Caco-2 (cell line): ENCODE results near the gene CLHC1. TPM values are rescaled to one million over a fixed set of nuclear protein-coding genes. Genes with fewer than 3 reads are reported as not detected.

Experiments used
- BruUV-seq: library from RNA; stranded (reverse); fragments of 400-500 nt; replicated peaks from 2 replicates; lab custom pipeline; 2021; lab: Mats Ljungman, UMichigan
- CTCF ChIA-PET: fragments of 300-600 bp; sonication (Branson Sonifier 250); formaldehyde crosslinking; loops from one replicate; lab custom pipeline; 2022; ENCODE audit warnings: antibody characterized with exemption; lab: Charles Lee
- POLR2A ChIA-PET: fragments of 300-600 bp; sonication (Branson Sonifier 250); formaldehyde crosslinking; loops from one replicate; lab custom pipeline; 2022; ENCODE audit warnings: antibody characterized with exemption; lab: Charles Lee
- DNase-seq, 2 experiments: peaks; one replicate each; pipeline versions ENCODE4 v3.0.0 to v3.0.0-alpha.2; 2020 to 2022
- H3K27me3 ChIP-seq: replicated peaks from 2 replicates; pipeline ENCODE4 v1.6.0; 2011; ENCODE audit warnings: low read length; ENCODE audit not compliant: control insufficient read depth, insufficient read depth
- H3K36me3 ChIP-seq: 2 replicates; pipeline ENCODE4 v1.5.1; 2011; ENCODE audit warnings: low read length; ENCODE audit not compliant: control insufficient read depth, insufficient read depth
- H3K4me1 ChIP-seq: fragments of 250-450 bp; sonication (Bioruptor Pico); 2 replicates; pipeline ENCODE4 v1.5.1; 2020; ENCODE audit warnings: mild to moderate bottlenecking
- H3K4me3 ChIP-seq: 2 replicates; pipeline ENCODE4 v1.5.1; 2011; ENCODE audit warnings: low read depth, mild to moderate bottlenecking, control low read depth, low read length
- H3K9me3 ChIP-seq: fragments of 250-450 bp; sonication (Bioruptor Pico); 2 replicates; pipeline ENCODE4 v1.5.1; 2020; ENCODE audit warnings: mild to moderate bottlenecking, moderate library complexity
- H3K27ac Mint-ChIP-seq: one replicate; pipeline ENCODE4 v1.8.0; 2022; ENCODE audit warnings: mixed read lengths; ENCODE audit not compliant: unreplicated experiment
- H3K27me3 Mint-ChIP-seq: one replicate; pipeline ENCODE4 v1.8.0; 2022; ENCODE audit warnings: mixed read lengths; ENCODE audit not compliant: insufficient read depth, unreplicated experiment
- H3K36me3 Mint-ChIP-seq: one replicate; pipeline ENCODE4 v1.8.0; 2022; ENCODE audit warnings: mild to moderate bottlenecking, mixed read lengths; ENCODE audit not compliant: insufficient read depth, unreplicated experiment
- H3K4me1 Mint-ChIP-seq: one replicate; pipeline ENCODE4 v1.8.0; 2022; ENCODE audit warnings: low read depth, mixed read lengths; ENCODE audit not compliant: unreplicated experiment
- H3K4me3 Mint-ChIP-seq: one replicate; pipeline ENCODE4 v1.8.0; 2022; ENCODE audit warnings: mild to moderate bottlenecking, moderate library complexity, mixed read lengths; ENCODE audit not compliant: unreplicated experiment
- H3K9me3 Mint-ChIP-seq: one replicate; pipeline ENCODE4 v1.8.0; 2022; ENCODE audit warnings: mixed read lengths; ENCODE audit not compliant: unreplicated experiment
- CTCF ChIP-seq, 2 experiments: fragments of 200-600 bp in 1 of 2; IDR thresholded peaks; 1 replicate in 1 of 2; 2 replicates in 1 of 2; pipeline versions ENCODE4 v1.5.1 to v1.8.0; 2011 to 2022; ENCODE audit warnings: antibody characterized with exemption in 1 of 2, control low read depth in 1 of 2, inconsistent platforms in 1 of 2, low read depth in 1 of 2, low read length in 1 of 2, mild to moderate bottlenecking in 1 of 2, moderate library complexity in 1 of 2; ENCODE audit not compliant: insufficient read depth in 1 of 2, severe bottlenecking in 1 of 2, unreplicated experiment in 1 of 2
- intact Hi-C: fragments of 100-400 bp; cut with micrococcal nuclease; formaldehyde crosslinking; loops from one replicate; pipeline ENCODE4 v1.10.0; 2022; ENCODE audit not compliant: unreplicated experiment
- total RNA-seq: library from RNA; stranded (reverse); gene quantifications from 2 replicates; pipeline ENCODE4 v1.2.3, GENCODE V29; 2022

The CLHC1 gene
- total RNA-seq, 1 experiment from 2014 or later: 13.4 TPM

- H3K9me3 ChIP-seq: no peaks in the 10 kb centered on the region
- no peak for DNase-seq
- H3K4me3 ChIP-seq: no peak overlapping the region
- no peak for TF ChIP-seq CTCF (IDR thresholded peaks at IDR 0.05; ENCODE audit: insufficient read depth in 1 of 2, low read depth in 1 of 2, low read length in 1 of 2, severe bottlenecking in 1 of 2, unreplicated experiment in 1 of 2)
- POLR2A ChIA-PET: no interaction called here
- no peaks in the 10 kb centered on the region for H3K27me3 ChIP-seq
- H3K9me3 Mint-ChIP-seq: no peaks in the 10 kb centered on the region
- no TSS peak for BruUV-seq
- intact Hi-C loops: no loop called here
- H3K27ac Mint-ChIP-seq: no peak overlapping the region
- CTCF ChIA-PET: no interaction called here
- H3K36me3 ChIP-seq: no peaks in the 10 kb centered on the region
- no peaks in the 10 kb centered on the region for H3K27me3 Mint-ChIP-seq
- no peak overlapping the region for H3K4me3 Mint-ChIP-seq
- peaks cover 38% of the 10 kb centered on the region for H3K4me1 ChIP-seq
- H3K36me3 Mint-ChIP-seq: no peaks in the 10 kb centered on the region
- H3K4me1 Mint-ChIP-seq: peaks cover 47% of the 10 kb centered on the region
Observed at GRCh38 chr2:55138882-55139229, 93.2 kb downstream of the CLHC1 start.

GRCh38 chr2:55138014-55138881 lies 93.8 kb downstream of the CLHC1 start:
- intact Hi-C loops: no loop called here
- no peak for TF ChIP-seq CTCF (IDR thresholded peaks at IDR 0.05; ENCODE audit: insufficient read depth in 1 of 2, low read depth in 1 of 2, low read length in 1 of 2, severe bottlenecking in 1 of 2, unreplicated experiment in 1 of 2)
- Mint-ChIP-seq H3K4me1 (peaks cover 53% of the 10 kb centered on the region), H3K27me3 (no peaks in the 10 kb centered on the region), H3K36me3 (no peaks in the 10 kb centered on the region), H3K4me3 (no peak overlapping the region), H3K27ac (peak overlapping the region; percentile 60), H3K9me3 (no peaks in the 10 kb centered on the region)
- Histone ChIP-seq H3K9me3 (no peaks in the 10 kb centered on the region), H3K4me1 (peaks cover 44% of the 10 kb centered on the region), H3K4me3 (no peak overlapping the region), H3K36me3 (no peaks in the 10 kb centered on the region), H3K27me3 (no peaks in the 10 kb centered on the region)
- BruUV-seq: no TSS peak
- CTCF ChIA-PET: interaction anchor here (0.9 kb wide), 1 partner anchor 239 kb away, joined by 3 read pairs; no protein-coding TSS in a partner anchor
- no peak for DNase-seq
- POLR2A ChIA-PET: no interaction called here

GRCh38 chr2:55137024-55137958 lies 94.8 kb downstream of the CLHC1 start:
- ChIA-PET CTCF (interaction anchor here (0.9 kb wide), 1 partner anchor 238 kb away, joined by 3 read pairs; no protein-coding TSS in a partner anchor), POLR2A (no interaction called here)
- Histone ChIP-seq H3K36me3 (no peaks in the 10 kb centered on the region), H3K4me1 (peaks cover 45% of the 10 kb centered on the region), H3K27me3 (no peaks in the 10 kb centered on the region), H3K9me3 (no peaks in the 10 kb centered on the region), H3K4me3 (no peak overlapping the region)
- BruUV-seq: no TSS peak
- intact Hi-C loops: no loop called here
- TF ChIP-seq CTCF (IDR thresholded peaks at IDR 0.05; ENCODE audit: insufficient read depth in 1 of 2, low read depth in 1 of 2, low read length in 1 of 2, severe bottlenecking in 1 of 2, unreplicated experiment in 1 of 2): no peak
- DNase-seq: no peak
- Mint-ChIP-seq H3K4me3 (no peak overlapping the region), H3K27ac (peak overlapping the region; percentile 60), H3K4me1 (peaks cover 53% of the 10 kb centered on the region), H3K36me3 (no peaks in the 10 kb centered on the region), H3K9me3 (no peaks in the 10 kb centered on the region), H3K27me3 (no peaks in the 10 kb centered on the region)
